ELR (cell line): ENCODE results near the gene LRBA.
A peak's percentile ranks its signal among the peaks of the same experiment; 100 is the strongest.
"Not testable (repeated sequence)": the region's sequence is repeated elsewhere in the genome, so short reads cannot be mapped to it uniquely, and the experiment has no call there.

Experiments used
- DNase-seq: peaks from one replicate; pipeline ENCODE4 v3.0.0-alpha.2; 2015; ENCODE audit warnings: low read depth

The LRBA gene

DNA sequence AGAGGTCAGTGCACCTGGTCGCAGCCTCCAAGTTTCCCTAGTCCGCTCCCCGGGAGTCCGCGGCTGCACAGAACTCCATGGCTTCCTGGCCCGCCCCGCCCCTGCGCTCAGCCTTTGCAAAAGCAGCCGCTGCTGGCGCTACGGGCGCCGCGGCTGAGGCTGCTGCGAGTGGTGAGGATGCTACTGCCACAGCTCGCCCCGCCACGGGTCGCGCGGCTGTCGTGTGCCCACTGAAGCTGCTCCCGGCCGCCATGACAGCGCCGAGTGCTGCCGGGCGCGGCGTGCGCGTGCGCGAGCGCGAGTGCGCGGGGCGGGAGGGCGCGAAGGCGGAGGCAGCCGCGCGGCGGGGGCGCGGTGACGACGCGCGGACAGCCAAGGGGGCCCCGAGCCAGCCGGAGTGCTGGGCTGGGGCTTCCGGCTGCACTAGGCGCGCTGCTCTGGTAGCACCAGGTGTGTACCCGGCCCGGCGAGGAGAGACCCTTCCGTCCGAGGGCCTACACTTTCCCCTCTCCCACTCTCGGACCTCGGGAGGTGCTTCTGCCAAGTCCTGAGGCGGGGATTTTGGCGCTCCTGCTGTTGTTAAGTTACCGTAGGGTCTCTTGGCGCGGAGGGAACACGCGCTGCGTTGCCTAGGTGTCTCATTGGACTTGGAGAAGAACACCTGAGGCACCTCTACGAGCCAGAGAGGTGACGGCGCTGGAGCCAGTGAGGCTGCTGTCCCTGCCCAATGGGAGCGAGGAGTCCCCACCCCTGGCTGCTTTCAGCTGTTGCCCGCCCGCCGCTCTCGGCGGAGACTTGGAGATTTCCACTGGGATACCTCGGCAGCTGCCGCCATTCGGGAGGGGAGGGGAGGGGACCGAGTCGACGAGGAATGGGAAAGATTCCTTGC lies 619 bp upstream of the LRBA start:
- peak; percentile 76 for DNase-seq

DNA sequence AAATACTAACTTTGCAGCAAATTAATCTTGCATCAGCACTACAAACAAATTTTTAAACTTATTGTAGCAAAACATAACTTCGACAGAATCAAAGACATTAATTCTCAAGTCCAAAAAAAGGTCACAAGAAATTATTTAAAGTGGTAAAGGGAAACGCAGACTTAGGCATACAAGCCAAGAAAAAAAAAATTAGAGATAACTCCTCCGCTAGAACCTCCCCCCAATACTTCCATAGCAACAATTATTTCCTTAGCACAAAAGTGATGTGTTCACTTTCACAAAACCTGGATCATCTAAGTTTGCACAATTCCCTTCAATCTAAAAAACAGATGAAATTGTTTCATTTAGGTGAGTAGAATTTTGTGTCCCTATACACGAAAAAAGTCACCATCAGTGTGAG lies 1.1 kb downstream of the LRBA start:
- DNase-seq: no peak

DNA sequence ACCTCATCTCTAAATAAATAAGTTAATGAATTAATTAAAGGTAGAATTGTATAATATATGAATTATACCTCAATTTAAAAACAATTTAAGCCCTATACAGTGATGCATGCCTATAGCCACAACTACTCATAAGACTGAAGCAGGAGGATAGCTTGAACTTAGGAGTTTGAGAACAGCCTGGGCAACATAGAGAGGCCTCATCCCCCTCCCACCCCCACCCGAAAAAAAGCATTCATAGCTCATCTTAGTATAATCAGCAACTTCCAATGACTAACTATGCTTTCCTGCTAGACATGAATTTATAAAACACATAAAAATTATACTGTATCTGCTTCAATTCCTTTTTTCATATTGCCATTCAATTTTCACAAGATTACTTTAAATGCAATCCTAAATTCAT lies 1.6 kb downstream of the LRBA start:
- DNase-seq: peak; percentile 8

DNA sequence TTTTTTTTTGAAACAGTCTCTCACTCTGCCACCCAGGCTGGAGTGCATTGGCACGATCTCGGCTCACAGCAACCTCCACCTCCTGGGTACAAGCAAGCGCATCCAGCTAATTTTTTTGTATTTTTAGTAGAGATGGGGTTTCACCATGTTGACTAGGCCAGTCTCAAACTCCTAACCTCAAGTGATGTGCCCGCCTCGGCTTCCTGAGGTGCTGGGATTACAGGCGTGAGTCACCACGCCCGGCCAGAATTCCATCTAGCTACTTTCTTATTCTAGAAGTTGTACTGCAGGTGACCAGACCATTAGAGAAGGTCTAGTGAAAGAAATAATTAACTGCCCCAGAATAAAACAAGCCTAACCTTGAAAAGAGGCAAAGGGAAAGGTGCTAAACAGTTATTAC lies 2.3 kb downstream of the LRBA start:
- DNase-seq: peak; percentile 43

DNA sequence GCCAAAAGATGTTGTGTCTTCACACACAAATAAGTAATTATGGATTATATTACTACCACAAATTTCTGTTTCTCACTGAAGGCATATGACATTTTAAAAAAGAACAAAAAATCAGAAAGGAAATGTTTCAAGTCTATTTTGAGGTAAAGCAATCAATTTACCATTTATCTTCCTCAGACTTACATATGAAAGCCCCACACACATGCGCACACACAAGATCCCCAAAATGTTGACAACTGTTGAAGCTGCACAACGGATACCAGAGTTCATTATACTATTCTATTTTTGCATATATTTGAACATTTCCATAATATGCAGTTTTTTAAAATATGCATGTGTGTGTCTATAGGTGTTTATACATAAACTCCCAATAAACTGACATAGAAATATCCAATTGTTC lies 2.7 kb downstream of the LRBA start:
- no peak for DNase-seq

DNA sequence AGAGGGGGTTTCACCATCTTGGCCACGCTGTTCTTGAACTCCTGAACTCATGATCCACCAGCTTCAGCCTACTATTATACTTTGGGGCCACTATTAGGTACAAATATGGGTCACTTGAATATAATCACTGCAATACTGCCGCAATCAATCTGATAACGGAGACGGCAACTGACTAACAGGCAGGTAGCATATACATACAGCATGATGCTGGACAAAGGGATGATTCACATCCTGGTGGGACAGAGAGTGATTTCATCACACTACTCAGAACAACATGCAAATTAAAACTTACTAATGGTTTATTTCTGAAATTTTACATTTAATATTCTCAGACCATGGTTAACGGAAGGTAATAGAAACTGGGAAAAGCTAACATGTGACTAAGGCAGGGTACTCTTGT lies 10.9 kb downstream of the LRBA start:
- DNase-seq: peak; percentile 87

DNA sequence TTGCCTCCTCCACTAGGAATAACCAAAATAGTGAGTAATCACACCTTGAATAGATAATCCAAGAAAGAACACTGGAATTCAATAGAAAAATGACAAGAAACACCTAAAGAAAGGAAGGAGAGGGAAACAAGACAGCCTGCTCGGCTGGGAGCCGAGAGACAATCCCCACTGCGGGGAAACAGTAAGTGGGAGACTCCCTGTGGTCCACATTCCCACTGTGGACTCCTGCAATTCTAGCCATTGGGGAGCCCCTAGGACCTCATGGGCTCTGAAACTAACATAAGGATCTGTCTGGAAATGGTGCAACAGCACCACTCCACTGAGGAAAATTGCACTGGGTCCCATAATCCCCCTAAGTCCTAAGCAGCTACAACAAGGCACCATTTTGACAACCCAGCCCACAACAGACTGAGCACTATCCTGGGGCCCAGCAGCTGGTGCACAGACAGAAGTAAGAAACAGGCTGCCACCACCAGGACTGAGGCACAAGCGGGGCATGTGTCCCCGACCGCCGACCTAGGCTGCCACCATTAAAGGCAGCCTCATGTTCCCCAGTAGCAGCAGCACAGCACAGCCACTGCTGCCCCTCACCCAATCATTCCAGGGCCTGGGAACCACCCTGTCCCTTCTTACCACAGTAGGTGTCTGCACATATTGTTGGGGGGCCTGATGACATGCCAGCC lies 14.2 kb downstream of the LRBA start:
- no peak for DNase-seq

DNA sequence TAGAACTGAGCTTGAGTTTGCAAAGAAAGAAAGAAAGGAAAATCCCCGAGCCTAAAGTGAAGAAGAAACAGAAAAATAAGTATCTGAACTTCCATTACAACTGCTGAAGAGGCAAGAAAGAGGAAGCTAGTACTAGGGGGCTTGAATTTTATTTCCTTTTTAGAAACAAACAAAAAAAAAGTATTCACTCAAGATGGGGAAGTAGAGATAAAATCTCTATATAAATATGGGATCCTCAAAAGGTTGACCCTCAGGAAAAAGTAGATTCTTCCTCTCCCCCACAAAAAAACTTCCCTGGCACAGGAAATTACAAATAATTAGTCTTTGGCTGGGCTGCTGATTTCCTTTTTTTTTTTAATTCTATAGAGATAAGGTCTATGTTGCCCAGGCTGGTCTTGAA lies 16.0 kb downstream of the LRBA start:
- DNase-seq: no peak

DNA sequence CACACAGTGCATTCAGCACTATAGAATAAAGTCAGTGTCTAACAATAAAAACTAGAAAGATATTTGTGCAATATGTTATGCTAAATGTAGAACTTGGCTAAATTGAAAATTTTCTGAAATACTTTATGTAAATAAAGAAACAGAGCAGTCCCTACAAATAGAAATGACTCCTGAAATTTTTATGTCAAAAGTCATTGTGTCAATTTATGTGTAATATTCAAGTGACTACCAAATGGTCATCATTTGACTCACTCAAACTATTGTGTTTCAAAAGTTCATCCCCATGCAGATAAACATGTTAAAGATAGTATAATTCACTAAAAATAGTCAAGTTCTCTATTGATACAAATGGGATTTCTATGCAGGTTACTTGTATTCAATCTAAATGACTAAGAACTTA lies 17.9 kb downstream of the LRBA start:
- peak; percentile 37 for DNase-seq

DNA sequence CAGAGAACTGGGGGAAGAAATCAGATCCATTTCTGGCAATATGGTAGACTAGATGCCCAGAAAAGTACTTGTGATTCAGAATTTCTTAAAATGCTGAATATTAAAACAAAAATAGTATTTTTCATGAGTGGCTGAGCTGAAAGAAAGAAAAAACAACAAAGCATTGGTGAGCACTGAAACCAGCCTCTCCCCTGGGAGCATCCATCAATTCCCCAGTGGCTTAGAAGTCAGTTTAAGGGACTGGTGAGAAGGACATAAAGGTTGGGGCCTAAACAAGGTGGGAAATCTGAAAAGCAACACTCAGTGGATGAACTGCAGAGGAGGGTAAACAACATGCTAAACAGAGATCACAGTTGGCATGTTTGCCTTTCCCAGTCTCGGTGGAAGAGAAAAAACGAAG lies 20.4 kb downstream of the LRBA start:
- no peak for DNase-seq

DNA sequence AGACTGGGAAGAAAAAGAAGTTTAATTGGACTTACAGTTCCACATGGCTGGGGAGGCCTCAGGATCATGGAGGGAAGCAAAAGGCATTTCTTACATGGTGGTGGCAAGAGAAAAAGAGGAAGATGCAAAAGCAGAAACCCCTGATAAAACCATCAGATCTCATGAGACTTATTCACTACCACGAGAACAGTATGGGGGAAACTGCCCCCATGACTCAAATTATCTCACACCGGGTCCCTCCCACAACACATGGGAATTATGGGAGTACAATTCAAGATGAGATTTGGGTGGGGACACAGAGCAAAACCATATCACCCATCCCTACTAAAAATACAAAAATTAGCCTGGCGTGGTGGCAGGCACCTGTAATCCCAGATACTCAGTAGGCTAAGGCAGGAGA lies 21.5 kb downstream of the LRBA start:
- DNase-seq: not testable (repeated sequence)

DNA sequence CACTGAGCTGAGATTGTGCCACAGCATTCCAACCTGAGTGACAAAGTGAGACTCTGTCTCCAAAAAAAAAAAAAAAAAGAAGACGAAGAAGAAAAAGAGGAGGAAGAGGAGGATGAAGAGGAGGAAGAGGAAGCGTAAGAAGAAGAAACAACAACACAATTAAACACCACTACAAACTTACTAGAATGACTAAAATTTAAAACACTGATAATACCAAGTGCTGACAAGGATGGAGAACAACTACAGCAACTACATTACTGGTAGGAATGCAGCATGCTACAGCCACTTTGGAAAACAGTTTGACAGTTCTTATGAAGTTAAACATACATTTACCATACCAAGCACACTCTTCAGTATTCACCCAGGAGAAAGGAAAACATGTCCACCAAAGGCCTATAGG lies 24.1 kb downstream of the LRBA start:
- no peak for DNase-seq

DNA sequence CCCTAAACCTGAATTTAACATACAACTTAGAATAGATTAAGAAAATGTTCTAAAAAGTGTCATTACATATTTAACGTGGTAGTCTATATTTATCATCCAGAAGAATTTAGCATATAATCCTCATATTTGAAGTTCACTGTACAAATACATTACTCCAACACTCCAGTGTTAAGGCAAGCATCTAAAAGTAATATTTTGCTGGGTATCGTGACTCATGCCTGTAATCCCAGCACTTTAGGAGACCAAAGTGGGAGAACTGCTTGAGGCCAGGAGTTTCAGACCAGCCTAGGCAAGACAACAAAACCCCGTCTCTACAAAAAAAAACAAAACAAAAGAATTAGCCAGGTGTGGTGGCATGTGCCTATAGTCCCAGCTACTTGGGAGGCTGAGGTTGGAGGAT lies 24.8 kb downstream of the LRBA start:
- no peak for DNase-seq

DNA sequence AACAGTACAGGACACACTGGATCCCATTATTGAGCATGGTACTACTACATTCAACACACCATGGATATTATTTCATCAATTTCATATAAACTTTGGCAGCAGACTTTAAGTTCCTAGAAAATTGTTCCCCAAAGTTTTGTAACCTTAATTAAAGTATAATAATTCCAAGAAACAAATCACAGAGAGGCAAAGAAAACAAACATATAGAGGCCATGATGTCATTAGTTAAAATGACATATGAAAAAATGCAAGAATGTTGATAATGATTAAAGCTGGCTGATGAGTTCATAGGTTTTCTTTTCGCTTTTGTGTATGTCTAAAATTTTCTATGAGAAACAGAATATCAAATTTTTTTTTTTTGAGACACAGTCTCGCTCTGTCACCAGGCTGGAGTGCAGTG lies 26.8 kb downstream of the LRBA start:
- DNase-seq: no peak

DNA sequence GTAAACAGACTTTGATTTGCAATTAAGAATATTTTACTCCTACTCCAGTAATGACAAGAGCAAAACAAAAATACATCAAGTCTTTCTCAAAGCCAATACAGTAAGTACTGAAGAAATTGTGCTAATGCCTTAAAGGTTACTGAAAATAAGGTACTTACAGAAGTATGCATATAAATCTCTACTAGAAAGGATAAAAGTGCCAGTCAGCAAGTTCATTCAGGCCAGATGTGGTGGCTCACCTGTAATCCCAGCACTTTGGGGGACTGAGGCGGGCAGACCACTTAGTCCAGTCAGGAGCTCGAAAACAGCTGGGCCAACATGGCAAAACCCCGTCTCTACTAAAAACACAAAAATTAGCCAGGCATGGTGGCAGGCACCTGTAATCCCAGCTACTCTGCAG lies 27.9 kb downstream of the LRBA start:
- DNase-seq: no peak

DNA sequence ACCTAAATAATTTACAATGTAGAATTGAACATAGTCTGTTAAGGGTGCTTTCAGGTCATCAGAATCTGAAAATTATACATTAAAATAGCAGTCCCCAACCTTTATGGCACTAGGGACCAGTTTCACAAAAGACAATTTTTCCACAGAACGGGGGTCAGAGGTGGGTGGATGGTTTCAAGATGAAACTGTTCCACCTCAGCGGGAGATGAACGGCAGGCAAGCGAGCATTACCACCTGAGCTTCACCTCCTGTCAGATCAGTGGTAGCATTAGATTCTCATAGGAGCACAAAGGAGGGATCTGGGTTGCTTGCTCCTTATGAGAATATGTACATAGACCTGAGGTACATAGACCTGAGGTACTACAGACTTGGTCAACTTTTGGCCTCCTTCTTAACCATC lies 29.0 kb downstream of the LRBA start:
- DNase-seq: no peak

DNA sequence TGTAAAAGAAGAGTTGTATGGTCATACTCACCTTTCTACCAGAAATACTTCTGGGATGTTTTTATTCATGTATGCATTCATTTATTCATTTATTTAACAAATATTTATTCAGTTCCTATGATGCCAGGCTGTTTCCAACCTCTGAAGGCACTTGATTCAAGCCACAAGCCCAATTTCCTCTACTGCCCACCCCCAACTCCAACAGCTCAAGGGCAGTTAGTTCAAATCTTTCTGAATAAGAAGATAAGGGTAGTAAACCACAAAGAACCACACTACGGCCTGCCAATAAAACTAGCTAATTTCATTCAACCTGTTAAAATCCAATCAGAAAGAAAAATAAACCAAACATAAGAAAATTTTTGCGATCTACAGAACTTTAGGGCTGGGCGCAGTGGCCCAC lies 31.2 kb downstream of the LRBA start:
- no peak for DNase-seq

DNA sequence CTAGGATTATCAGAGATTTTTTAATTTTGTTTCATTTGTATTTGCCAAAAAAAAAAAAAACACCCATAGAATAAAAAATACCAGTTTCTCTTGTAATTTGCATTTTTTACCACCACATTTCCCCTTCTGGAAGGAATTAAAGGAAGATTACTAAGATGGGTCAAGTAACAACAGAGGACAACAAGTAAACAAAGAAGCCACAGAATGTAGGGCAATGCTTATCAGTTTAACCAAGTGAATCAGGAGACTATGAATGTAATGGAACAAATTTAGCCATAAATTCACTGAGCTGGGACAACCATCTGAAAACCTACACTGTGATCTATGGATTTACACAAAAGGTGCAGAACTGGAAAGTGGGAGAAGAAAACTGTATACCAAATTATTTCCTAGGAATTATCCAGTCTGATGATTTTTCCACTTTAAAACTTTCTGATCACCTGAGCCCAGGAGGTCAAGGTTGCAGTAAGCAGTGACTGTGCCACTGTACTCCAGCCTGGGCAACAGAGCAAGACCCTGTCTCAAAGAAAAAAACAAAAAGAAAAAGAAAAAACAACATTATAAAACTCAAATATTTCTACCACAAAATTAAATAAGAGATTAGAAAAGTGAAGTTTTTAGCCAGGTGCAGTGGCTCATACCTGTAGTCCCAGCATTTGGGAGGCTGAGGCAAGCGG lies 32.4 kb downstream of the LRBA start:
- DNase-seq: peak; percentile 8

DNA sequence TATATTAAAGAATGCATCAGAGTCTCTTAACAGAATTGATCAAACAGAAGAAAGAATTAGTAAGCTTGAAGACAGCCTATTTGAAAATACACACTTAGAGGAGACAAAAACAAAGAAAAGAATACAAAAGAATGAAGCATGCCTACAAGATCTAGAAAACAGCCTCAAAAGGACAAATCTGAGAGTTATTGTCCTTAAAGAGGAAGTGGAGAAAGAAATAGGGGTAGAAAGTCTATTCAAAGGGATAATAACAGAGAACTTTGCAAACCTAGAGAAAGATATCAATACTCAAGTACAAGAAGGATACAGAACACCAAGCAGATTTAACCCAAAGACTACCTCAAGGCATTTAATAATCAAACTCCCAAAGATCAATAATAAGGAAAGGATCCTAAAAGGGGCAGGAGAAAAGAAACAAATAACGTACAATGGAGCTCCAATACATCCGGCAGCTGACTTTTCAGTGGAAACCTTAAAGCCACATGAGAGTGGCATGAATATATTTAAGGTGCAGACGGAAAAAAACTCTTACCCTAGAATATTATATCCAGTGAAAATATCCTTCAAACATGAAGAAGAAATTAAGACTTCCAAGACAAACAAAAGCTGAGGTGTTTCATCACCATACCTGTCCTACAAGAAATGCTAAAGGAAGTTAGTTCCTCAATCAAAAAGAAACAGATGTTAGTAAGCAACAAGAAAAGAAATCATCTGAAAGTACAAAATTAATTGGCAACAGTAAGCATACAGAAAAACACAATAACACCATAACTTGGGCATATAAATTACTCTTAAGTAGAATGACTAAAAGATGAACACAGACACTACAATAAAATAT lies 36.1 kb downstream of the LRBA start:
- no peak for DNase-seq

DNA sequence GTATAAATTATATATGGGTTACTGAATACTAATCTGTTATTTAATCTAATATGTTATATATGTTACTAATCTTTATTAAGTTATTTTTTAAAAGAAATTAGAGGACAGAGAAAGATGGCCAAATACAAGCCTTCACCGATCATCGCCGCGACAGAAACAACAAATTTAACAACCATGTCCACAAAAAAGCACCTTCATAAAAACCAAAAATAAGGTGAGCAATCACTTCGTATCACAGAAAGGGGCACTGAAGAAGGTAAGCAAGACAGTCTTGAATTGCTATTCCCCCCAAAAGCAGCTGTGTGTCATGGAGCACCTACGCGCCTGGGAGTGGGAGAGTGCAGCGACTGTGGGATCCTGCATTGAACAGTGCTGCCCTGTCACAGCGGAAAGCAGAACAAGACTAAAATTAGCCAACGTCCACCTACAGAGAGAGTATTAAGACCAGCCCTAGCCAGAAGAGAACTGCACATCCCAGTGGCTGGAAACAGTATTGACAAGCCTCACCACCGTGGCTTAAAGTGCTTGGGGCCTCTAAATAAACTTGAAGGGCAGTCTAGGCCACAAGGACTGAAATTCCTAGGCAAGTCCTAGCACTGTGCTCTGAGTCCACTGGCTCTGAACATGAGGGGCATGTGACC lies 38.5 kb downstream of the LRBA start:
- DNase-seq: no peak

DNA sequence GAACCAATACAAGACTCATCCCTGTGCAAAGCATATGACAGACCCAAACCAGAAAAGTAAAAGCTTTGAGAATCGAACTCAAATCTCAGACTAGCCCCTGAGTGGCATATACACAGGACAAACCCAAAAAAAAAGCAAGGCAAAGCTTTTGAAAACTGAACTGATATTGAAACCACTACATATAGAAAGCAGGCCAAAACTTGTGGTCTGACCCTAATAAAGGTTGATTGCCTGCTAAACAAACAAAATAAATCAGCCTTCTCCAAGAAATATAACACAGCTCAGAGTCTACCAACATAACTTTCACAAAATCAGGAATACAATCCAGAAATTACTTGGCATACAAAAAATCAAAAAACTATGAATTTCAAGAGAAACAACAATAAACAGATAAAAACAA lies 40.3 kb downstream of the LRBA start:
- DNase-seq: no peak

DNA sequence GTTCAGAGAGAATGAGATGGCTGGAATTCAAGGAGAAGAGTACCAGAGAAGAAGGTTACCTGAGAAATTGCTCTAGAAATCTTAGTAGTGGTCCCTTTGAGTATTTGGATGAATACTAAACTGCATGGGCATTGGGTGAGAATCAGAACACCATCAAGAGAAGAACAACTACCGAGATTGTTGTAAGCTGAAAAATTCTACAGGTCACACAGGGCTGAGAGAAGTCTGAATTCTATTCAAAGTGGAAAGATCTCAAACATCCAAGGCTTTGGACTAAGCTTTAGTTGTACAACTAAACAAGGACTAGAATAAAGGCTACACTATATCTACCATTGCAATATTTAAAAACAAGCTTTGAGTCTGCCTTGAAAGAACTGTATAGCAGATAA lies 40.8 kb downstream of the LRBA start:
- no peak for DNase-seq
